HG02884 (cell line): ENCODE measurements around the gene MGAT4B.
"Not testable (repeated sequence)": the region's sequence is repeated elsewhere in the genome, so short reads cannot be mapped to it uniquely, and the experiment has no call there.

ENCODE experiments used
- ATAC-seq: cut with Tn5 transposase; IDR thresholded peaks from one replicate; pipeline ENCODE4 v1.9.1; 2021; ENCODE audit warnings: mild to moderate bottlenecking, moderate library complexity; ENCODE audit not compliant: unreplicated experiment

MGAT4B gene

DNA sequence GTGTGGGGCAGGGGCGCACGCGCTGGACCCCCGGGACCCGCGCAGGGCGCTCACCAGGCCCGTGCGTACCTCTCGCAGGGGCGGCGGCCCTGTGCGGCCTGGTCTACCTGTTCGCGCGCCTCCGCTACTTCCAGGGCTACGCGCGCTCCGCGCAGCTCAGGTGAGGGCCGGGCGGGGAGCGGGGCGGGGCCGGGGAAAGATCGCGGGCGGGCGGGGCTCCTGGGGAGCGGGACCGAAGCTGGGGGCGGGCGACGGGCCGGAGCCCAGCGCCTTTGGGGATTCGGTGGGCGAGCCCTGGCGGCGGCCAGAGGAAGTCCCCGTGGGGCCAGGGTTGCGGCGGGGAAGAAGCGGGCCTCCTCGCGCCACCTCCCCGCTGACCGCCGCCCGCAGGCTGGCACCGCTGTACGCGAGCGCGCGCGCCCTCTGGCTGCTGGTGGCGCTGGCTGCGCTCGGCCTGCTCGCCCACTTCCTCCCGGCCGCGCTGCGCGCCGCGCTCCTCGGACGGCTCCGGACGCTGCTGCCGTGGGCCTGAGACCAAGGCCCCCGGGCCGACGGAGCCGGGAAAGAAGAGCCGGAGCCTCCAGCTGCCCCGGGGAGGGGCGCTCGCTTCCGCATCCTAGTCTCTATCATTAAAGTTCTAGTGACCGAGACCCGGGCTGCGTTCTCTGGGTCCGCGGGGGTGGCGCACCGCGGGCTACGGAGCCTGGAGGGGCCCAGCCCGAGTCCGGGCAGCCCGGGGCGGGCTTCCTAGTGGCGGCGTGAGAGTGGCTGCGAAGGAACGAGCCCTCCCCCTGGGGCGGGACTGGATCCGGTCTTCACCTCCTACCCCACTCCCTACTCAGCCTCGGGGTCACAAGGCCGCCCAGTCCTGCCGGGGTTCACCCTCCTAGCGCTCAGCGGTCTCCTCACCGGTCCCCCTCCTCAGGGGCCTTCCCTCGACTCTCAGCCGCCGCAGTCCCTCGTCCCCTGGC is 10.5 kb downstream of the MGAT4B start:
- ATAC-seq = peak; percentile 71

DNA sequence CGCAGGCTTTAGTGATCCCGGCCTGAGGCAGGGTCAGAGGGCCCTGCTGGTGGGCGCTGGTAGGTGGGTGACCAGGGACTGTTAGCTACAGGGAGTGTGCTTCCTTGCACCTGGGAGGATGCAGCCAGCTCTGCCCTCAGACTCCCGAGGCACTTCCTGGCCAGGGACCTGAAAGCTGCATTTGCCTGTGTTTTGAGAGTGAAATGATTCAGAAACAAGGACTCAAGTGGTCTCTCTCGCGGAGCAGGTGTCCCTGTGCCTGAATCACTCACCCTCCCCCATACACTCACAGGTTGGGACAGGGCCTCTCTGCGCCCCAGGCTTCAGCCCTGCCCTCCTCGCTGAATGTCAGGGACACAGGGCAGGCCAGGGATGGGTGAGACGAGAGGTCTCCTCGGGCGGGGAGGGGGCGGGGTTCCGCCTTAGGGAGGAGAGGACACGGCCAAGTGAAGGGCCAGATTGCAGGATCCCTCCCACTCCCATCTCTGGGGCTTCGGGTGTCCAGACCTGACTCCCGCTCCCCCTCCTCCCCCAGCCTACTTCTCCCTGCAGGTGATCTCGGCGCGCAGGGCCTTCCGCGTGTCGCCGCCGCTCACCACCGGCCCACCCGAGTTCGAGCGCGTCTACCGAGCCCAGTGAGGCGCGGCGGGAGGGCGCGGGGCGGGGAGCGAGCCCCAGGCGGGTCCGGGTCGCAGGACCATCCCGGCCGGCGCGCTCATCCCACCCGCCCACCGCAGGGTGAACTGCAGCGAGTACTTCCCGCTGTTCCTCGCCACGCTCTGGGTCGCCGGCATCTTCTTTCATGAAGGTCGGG is 11.4 kb downstream of the MGAT4B start:
- no peak for ATAC-seq

- no peak for ATAC-seq
Observed at GRCh38 chr5:179794575-179794974, 12.1 kb downstream of the MGAT4B start.

DNA sequence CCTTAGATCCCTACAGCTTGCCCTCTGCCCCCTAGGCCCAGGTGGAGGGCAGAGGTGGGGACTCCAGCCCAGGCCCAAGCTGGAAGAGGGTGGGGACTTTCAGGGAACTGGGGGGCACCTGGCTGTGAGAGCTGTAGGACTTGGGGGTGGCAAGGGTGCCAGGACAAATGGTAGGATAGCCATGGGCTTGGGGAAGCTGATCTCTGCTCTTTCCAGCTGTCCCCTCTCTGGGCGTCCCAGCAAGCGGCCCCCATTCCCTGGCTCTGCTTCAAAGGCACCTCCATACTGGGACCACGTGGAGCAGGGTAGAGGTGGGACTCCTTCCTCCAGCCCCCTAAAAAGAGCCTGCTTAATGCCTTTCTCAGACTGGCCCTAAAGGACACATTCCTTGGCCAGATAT is 12.5 kb downstream of the MGAT4B start:
- ATAC-seq = no peak

GRCh38 chr5:179793468-179794139 is 13.1 kb downstream of the MGAT4B start, which contains the start of gene LTC4S:
LTC4S (plus strand) TSS chr5:179793986; CDS start chr5:179794081, 95 bp downstream.
- ATAC-seq = no peak

DNA sequence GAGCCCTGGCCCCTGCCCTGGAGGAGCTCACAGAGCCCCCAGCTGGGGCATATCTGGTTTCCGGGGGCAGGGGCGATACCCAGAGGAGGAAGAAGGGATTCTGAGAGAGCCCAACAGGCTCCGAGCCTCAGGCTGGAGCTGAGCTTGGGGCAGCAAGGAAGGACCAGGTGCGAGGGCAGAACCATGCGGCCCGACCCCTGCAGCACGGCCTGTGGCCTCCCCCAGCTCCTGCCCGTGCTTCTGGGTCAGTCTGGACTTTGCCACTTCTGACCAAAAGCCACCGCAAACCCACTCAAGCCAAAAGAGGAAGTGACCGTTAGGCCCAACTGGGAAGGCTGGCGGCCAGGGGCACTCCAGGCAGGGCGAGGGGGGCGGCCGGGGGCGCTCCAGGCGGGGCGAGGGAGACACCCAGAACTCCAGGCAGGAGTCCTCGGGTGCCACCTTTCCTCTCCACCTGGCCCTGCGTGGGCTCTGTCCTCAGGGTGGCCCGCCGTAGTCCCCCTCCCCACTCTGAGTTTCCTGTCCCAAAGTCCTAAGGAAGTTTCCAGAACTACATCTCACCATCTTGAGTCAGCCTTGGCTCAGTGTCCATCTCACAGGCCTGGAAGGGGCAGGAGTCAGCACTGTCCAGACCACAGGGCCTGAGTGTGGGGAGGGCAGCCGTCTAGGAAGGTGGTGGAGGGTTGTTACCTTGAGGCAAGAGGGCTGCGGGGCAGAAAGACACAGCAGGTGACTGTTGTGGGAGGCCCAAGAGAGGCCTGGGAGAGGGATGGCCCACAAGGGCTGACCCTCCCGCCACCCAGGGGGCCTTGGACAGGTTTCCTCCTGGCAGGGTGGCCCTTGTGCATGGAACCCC is 13.8 kb downstream of the MGAT4B start:
- ATAC-seq = no peak

DNA sequence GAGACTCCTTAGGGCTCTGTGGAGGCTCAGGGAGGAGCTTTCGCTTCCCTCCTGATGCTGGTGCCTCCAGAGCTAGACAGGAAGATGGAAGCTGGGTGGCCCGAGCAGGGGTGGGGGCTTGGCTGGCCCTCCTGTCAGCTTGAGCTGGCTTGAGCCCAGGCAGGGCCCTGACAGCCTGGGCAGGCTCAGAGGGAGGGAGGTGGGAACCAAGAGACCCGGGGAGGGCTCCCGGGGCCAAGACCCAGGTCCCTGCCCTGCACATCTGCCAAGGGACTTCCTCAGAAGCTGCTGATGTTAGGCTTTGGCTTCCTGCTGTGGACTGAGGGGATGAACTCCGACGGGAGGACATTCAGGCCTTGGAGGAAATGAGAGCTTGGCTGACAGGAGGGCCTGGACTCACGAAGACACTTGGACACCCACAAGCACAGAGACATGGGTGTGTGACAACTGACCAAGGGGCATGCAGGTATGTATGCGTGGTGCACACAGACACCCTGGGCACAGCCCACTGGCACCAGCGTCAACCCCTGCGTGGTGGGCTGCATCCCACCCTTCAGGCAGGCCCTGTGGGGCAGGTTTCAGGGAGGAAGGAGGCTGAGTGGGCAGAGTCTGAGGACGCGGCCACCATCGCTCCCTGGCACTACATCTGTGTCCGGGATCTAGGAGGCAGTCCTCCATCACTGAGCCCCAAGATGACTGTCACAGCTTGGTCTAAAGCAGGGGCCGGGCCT is 14.6 kb downstream of the MGAT4B start:
- ATAC-seq = no peak

- ATAC-seq = not testable (repeated sequence)
Observed at GRCh38 chr5:179789278-179789677, 17.4 kb downstream of the MGAT4B start.

- ATAC-seq = no peak
Observed at GRCh38 chr5:179788193-179788854, 18.3 kb downstream of the MGAT4B start.

GRCh38 chr5:179786861-179787260 is 19.8 kb downstream of the MGAT4B start:
- no peak for ATAC-seq

- no peak for ATAC-seq
Observed at GRCh38 chr5:179783128-179783527, 23.5 kb downstream of the MGAT4B start.

DNA sequence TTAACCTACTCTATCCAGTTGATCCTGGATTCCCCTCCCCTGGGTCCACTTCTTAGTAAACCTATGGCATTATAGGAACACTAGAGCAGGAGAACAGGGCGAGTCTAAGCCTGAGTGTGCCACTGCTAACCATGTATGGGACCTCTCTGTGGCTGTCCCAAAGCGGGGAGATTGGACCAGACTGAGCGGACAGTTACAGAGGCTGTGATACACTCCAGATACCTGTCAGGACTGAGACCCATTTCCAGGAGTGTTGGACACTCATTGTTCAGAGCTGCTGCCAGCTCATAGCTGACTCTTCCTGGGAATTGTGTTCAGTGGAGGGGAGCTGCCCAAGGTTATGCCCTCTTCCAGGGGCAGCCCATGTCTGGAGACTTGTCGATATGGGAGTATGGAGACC is 24.8 kb downstream of the MGAT4B start:
- ATAC-seq = no peak

- ATAC-seq = no peak
Observed at GRCh38 chr5:179780362-179780761, 26.3 kb downstream of the MGAT4B start.

DNA sequence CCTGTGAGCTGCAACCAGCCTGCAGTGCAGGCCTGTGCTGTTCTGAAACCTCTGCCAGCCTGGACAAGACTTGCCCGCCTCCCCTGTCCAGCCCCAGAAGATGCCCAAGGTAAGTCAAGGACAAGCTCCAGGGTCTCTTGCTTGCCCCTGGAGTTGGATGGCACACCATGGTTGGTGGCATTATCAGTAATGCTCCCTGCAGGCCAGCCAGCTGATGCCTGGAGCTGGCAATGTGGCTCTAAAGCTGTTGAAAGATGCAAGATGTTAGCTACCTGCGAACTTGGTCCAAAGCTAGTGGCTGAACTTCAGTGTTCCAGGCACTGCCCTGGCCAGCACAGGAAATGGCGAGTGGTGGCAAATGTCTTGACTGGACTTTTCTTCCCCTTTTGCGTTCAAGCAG is 26.8 kb downstream of the MGAT4B start:
- no peak for ATAC-seq

DNA sequence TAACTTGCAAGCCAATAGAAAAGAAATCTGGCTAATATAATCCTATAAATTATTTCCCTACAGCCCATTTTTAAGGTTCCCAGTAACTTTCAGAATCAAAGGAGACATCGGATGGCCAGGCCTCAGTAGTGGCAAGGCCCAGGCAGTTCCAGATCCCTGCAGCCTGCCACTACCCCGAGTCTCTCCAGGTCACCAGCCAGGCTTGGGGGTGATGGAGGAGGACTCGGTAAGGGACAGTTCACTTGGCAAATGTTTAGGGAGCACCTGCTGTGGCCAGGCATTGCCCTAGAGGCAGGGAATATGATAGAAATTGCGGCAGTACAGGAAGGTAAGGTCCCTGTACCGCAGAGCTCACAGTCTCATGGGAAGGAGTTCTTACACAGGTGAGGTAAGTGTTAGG is 28.1 kb downstream of the MGAT4B start:
- ATAC-seq = no peak

DNA sequence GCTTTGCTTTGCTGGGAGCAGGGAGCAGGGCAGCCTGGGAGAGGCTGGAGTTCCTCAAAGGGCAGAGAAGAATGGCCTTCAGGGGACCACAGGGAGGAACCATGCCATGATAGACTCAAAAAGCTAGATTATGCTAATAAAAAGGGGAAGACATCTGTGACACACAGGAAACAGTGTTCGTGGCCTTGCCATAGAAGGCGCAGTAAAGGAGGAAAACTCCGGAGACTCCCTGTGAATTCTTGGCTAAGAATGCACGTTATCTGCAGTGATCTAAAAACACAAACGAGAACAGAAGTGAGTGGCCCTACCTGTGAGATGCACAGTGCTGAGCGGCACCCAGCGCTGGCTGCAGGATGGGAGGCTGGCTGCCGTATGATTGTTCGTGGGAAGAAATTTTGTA is 28.8 kb downstream of the MGAT4B start:
- ATAC-seq = no peak

DNA sequence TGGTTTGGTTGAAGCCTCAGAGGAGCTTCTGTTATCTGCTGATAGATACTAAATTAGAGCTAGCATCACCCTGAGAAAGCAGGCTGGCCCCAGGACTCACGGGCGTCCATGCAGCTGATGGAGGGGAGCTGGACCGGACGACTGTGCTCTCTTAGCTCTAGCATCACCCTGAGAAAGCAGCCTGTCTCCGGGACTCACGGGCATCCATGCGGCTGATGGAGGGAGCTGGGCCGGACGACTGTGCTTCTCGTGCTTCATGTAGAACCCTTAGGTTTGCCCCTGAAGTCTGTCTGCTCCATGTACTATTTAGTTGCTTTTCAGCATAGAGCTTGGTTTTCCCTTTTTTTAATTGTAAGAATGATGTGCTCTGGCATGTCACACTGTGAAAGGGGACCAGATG is 29.2 kb downstream of the MGAT4B start:
- no peak for ATAC-seq

GRCh38 chr5:179776411-179776938 is 30.2 kb downstream of the MGAT4B start:
- no peak for ATAC-seq

DNA sequence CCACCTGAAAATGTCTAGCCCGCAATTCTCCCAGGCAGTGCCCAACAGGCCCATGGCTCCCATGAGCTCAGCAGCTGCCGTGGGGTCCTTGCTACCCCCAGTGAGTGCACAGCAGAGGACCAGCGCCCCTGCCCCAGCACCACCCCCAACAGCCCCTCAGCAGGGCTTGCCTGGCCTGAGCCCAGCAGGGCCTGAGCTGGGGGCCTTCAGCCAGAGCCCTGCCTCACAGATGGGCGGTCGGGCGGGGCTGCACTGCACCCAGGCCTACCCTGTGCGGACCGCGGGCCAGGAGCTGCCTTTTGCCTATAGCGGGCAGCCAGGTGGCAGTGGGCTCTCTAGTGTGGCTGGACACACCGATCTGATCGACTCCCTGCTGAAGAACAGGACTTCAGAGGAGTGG is 32.2 kb downstream of the MGAT4B start:
- no peak for ATAC-seq
